Fibroblast of skin of left quadriceps (primary cell): ENCODE measurements around the gene GLRX5.
"Not testable (repeated sequence)": the region's sequence is repeated elsewhere in the genome, so short reads cannot be mapped to it uniquely, and the experiment has no call there.

Experiments
- DNase-seq, 2 experiments: peaks; one replicate each; pipeline ENCODE4 v3.0.0-alpha.2; 2013; ENCODE audit warnings: low read depth in 2 of 2

Gene GLRX5

DNA sequence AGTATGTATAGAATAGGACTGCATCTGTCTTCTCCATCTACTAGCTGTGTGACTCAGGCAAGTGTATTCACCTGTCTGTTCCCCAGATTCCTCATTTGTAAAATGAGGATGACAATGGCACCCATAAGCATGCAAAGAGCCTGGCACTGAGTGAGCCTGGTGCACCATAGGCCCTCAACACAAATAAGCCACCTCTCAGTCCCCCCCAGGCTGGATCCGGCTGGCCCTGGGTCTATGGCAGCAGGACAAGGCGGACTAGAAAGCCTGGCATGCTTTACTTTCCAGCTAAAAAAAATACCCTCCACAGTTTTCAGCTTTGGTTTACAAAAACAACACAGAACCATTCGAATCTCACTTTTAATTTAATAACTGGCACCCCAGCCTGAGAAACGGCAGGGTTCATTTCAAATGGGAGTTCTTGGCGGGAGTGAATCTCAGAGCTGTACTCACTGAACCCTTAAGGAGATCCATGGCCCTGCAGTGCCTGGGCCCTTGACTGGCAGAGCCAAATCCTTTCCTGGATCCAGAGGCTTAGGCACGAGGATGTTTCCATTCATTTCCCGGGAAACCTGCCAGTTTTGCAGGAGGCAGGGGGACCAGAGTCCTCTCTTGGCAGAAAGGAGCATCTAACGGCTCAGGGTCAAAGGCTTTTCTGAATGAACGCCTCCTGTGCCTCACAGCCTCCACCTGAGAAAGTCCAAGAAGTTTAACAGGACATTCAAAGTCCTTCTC lies 36.1 kb upstream of the GLRX5 start:
- DNase-seq: no peak

GRCh38 chr14:95499354-95499750 lies 35.5 kb upstream of the GLRX5 start:
- no peak for DNase-seq

GRCh38 chr14:95500201-95500681 lies 34.6 kb upstream of the GLRX5 start:
- DNase-seq: no peak

GRCh38 chr14:95500772-95501401 lies 34.0 kb upstream of the GLRX5 start:
- no peak for DNase-seq

DNA sequence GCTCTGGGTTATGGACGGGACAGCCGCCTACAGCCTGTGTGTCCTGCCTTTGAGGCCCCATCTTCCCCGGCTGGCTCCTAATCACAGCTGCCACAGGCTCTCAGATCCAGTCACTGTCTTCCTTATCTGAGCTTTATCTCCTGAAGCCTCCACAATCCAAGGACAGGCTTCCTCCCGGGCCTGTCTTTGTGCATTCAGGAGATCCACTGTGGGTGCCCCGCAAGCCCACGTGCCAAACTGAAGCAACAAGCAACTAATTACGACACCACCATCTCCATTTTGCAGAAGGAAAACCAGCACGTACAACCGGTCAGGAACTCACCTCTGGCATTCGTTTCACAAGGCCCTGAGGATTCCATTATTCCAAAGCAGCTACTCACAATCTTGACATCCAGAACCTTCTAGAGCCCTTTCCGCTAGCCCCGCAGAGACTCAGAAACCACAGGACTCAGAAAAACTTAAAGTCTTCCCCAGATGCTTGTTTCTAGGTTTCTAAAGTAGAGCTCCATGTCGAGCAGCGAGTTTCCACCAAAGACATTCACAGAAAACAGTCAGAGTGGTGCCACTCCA lies 32.4 kb upstream of the GLRX5 start:
- DNase-seq: no peak

GRCh38 chr14:95503365-95504134 lies 31.3 kb upstream of the GLRX5 start:
- no peak for DNase-seq

GRCh38 chr14:95504135-95505029 lies 30.5 kb upstream of the GLRX5 start:
- DNase-seq: no peak

- DNase-seq: no peak
Observed at GRCh38 chr14:95505030-95505589, 29.7 kb upstream of the GLRX5 start.

- no peak for DNase-seq
Observed at GRCh38 chr14:95507174-95507573, 27.7 kb upstream of the GLRX5 start.

DNA sequence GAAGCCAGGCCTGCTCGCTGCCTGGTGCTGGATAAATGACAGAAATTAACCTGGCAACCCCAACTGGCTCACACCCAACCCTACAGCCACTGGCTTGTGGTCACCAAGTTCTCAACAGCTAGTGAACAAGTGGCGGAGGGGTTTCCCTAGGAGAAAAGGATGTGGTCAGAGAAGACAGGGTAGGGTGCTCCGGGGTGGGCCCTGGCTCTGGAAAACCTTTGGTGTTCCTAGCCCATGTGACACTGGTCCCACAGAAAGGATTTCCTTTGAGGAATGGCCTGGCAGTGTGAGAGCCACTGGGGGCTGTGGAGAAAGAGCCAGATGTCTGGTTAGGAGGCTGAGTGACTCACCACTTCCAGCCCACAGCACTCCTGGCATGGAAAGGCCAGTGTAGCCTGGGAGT lies 27.1 kb upstream of the GLRX5 start:
- DNase-seq: no peak

DNA sequence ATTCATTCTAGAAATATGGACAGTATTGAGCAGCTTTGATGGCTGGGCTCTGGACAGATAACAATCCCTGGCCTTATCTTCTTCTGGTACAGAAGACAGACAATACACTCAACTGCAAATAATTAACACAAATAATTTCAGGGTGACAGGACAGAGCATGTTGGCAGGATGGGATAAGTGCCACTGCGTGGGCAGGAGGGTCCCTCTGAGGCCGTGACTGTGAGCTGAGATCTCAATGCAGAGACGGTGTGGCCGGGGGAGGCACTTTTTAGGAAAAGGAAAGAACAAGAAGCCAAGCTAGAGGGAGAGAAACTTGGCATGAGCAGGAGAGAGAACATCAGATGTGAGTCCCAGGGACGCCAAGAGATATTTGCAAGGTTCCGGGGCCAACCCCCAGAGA lies 26.5 kb upstream of the GLRX5 start:
- DNase-seq: no peak

GRCh38 chr14:95509495-95509894 lies 25.4 kb upstream of the GLRX5 start:
- DNase-seq: no peak

DNA sequence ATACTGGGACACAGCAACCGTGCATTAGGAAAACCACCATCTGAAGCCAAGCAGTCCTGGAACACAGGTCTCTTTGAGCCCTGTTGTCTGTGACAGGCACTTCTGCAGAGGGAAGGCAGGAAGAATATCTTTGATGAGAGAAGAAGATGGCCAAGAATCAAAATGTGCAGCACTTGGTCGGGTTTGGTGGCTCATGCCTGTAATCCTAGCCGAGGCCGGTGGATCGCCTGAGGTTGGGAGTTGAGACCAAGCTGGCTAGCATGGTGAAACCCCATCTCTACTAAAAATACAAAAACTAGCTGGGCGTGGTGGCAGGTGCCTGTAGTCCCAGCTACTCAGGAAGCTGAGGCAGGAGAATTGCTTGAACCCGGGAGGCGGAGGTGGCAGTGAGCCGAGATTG lies 24.5 kb upstream of the GLRX5 start:
- not testable (repeated sequence) for DNase-seq

DNA sequence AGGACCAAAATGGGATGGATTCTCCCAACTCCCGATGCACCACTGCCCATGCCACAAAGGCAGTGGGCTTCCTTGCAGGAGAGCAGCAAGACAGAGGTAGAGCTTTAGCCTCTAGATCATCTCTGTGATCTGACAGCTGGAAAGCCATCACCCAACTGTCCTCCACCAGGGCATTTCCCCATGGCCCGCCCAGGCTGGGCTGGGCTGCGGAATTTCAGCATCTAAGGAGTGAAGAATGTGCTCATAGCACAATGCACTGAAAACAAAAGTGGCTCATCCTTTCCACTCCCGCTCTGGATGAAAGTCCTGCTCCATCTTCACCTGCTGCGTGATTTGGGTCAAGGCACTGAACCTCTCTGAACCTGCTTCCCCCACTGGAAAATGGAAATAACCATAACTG lies 24.0 kb upstream of the GLRX5 start:
- DNase-seq: no peak

- DNase-seq: no peak
Observed at GRCh38 chr14:95511687-95512086, 23.2 kb upstream of the GLRX5 start.

DNA sequence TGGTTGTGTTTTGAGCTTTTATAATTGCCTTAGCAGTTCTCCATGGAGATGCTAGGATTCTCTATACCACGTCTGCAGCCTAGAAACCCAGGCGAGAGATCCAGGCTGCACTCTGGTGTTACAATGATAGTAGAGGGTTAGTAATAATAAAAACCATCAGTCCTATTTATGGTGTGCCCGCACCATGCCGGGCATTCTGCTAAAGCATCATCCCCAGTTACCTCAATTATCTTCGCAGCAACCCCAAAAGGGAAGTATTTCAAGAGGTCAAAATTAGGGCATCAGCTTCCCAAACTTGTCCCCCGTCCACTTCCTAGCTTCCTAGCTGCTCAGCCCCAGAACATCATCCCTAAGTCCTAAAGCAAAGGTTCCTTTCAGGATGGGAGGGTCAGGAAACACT lies 21.6 kb upstream of the GLRX5 start:
- no peak for DNase-seq

GRCh38 chr14:95514131-95515079 lies 20.4 kb upstream of the GLRX5 start:
- no peak for DNase-seq

GRCh38 chr14:95515080-95515489 lies 19.8 kb upstream of the GLRX5 start:
- no peak for DNase-seq

- no peak for DNase-seq
Observed at GRCh38 chr14:95515596-95516552, 19.0 kb upstream of the GLRX5 start.
